Spleen (tissue), 11 donors: ENCODE results near the gene ADRB2. TPM values are rescaled to one million over a fixed set of nuclear protein-coding genes. Genes with fewer than 3 reads are reported as not detected.

Experiments used
- DNase-seq: peaks from one replicate; pipeline ENCODE4 v3.0.0-alpha.2; 2020
- H3K27ac ChIP-seq, 8 donors: fragments of 200-600 bp; sonication (generic) in 7 of 8; 1 replicate in 4 of 8; 2 replicates in 4 of 8; pipeline versions ENCODE4 v1.5.0 to v1.8.0; 2016 to 2021; ENCODE audit warnings: inconsistent platforms in 4 of 8, mild to moderate bottlenecking in 4 of 8, moderate library complexity in 1 of 8
- H3K27me3 ChIP-seq, 7 donors: fragments of 200-600 bp; sonication (generic) in 6 of 7; replicated peaks in 1 of 7; 1 replicate in 4 of 7; 2 replicates in 3 of 7; pipeline versions ENCODE4 v1.5.0 to v1.8.0; 2016 to 2021; ENCODE audit warnings: inconsistent platforms in 3 of 7, mild to moderate bottlenecking in 1 of 7
- H3K36me3 ChIP-seq, 6 donors: fragments of 200-600 bp; sonication (generic) in 5 of 6; 1 replicate in 4 of 6; 2 replicates in 2 of 6; pipeline versions ENCODE4 v1.5.0 to v1.8.0; 2016 to 2021; ENCODE audit warnings: inconsistent platforms in 2 of 6
- H3K4me1 ChIP-seq, 6 donors: fragments of 200-600 bp; sonication (generic) in 5 of 6; 1 replicate in 3 of 6; 2 replicates in 3 of 6; pipeline versions ENCODE4 v1.5.0 to v1.8.0; 2016 to 2021; ENCODE audit warnings: inconsistent platforms in 3 of 6
- H3K4me3 ChIP-seq, 8 donors: fragments of 200-600 bp; sonication (generic) in 7 of 8; 1 replicate in 4 of 8; 2 replicates in 4 of 8; pipeline versions ENCODE4 v1.5.0 to v1.8.0; 2016 to 2021; ENCODE audit warnings: inconsistent platforms in 4 of 8, mild to moderate bottlenecking in 4 of 8, moderate library complexity in 2 of 8
- H3K9me3 ChIP-seq, 8 donors: fragments of 200-600 bp; sonication (generic) in 7 of 8; 1 replicate in 4 of 8; 2 replicates in 4 of 8; pipeline versions ENCODE4 v1.5.0 to v1.8.0; 2016 to 2021; ENCODE audit warnings: inconsistent platforms in 4 of 8
- POLR2A ChIP-seq, 3 donors: fragments of 450-650 bp; IDR thresholded peaks; one replicate each; pipeline ENCODE4 v1.5.1; 2017; ENCODE audit warnings: antibody characterized with exemption in 3 of 3, mild to moderate bottlenecking in 1 of 3
- POLR2AphosphoS5 ChIP-seq, 3 donors: sonication (generic); formaldehyde crosslinking; IDR thresholded peaks; one replicate each; pipeline ENCODE4 v1.5.1; 2017; ENCODE audit warnings: antibody characterized with exemption in 3 of 3
- WGBS, 5 donors: extraction: QIAGEN DNeasy Blood & Tissue Kit in 3 of 5; methylation state at CpG; one replicate each; pipeline versions ENCODE4 v1.1.5 to v1.1.7; 2013 to 2018; 5-methylcytosine and 5-hydroxymethylcytosine counted together
- intact Hi-C: fragments of 100-400 bp; cut with DNase I; formaldehyde crosslinking; loops from one replicate; pipeline ENCODE4 v1.15.0; 2023; ENCODE audit warnings: low total_unique reads
- polyA plus RNA-seq, 3 donors: library from polyadenylated mRNA; stranded (reverse); fragments of 200-250 nt; gene quantifications; one replicate each; pipeline ENCODE4 v1.2.1, GENCODE V29; 2013
- total RNA-seq, 7 donors: library from RNA; depleted of rRNA in 3 of 7; stranded (reverse); fragments of >200 nt in 3 of 7; fragmentation: NEBNext Ultra II Directional in 4 of 7; extraction: Animal tissue kit (Norgen Biotek cat#: 25700) in 4 of 7; gene quantifications; one replicate each; pipeline versions ENCODE4 v1.1.0 to v1.2.1, GENCODE V29; 2016 to 2021
- TF ChIP-seq, protein P1 (sequence below), 11 experiments: fragments of 200-600 bp in 7 of 11; fragments of 450-650 bp in 4 of 11; sonication (generic) in 4 of 11; IDR thresholded peaks in 8 of 11; conservative IDR thresholded peaks in 3 of 11; 1 replicate in 7 of 11; 2 replicates in 4 of 11; pipeline versions ENCODE4 v1.4.0 to v1.8.0; 2016 to 2021; ENCODE audit warnings: antibody characterized with exemption in 11 of 11, inconsistent platforms in 4 of 11, mild to moderate bottlenecking in 1 of 11
- donor health status: healthy with polysubstance abuse.
- donor health status: DM: no; HTN: no; CAD: no; lungs with moderate emphysema.
- donor health status: DM: no; HTN: no; CAD: no.
- donor health status: Bipolar disorder and iron deficiency.
- donor health status: healthy.
- donor health status: DM: no; HTN: no; CAD: no.
- donor health status: DM: yes; HTN: yes; CAD: no.

ADRB2 gene
- total and polyA plus RNA-seq, 10 donors, result 1.2 to 23.1 (median 9.4) TPM

DNA sequence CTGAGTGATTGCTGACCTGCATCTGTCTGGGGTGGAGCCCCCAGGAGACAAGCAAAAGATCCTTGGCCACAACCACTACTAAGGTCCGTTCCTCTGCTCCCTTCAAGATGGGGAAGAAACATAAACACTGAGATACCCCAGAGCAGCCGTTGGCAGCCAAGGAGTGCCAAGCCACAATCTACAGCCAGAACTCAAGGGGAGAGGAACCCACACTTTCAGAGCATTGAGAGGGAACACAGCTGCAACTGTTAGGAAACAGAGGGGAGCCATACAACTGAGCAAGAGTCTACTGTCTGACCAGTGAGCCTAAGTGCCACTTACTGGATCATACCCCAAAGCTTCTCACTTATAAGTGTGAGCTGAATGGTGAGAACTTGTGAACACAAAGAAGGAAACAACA, 44.6 kb upstream of the ADRB2 start:
- TF ChIP-seq POLR2AphosphoS5 (IDR thresholded peaks at IDR 0.05), result no peak
- no peak for TF ChIP-seq POLR2A (IDR thresholded peaks at IDR 0.05)
- TF ChIP-seq, protein P1, sequence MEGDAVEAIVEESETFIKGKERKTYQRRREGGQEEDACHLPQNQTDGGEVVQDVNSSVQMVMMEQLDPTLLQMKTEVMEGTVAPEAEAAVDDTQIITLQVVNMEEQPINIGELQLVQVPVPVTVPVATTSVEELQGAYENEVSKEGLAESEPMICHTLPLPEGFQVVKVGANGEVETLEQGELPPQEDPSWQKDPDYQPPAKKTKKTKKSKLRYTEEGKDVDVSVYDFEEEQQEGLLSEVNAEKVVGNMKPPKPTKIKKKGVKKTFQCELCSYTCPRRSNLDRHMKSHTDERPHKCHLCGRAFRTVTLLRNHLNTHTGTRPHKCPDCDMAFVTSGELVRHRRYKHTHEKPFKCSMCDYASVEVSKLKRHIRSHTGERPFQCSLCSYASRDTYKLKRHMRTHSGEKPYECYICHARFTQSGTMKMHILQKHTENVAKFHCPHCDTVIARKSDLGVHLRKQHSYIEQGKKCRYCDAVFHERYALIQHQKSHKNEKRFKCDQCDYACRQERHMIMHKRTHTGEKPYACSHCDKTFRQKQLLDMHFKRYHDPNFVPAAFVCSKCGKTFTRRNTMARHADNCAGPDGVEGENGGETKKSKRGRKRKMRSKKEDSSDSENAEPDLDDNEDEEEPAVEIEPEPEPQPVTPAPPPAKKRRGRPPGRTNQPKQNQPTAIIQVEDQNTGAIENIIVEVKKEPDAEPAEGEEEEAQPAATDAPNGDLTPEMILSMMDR (IDR thresholded peaks at IDR 0.05 in 8 of 11, conservative IDR thresholded peaks at IDR 0.05 in 3 of 11), result no peak
- Histone ChIP-seq H3K27ac (no peak overlapping the region), H3K36me3 (no peaks in the 10 kb centered on the region), H3K27me3 (no peaks in the 10 kb centered on the region), H3K4me3 (no peak overlapping the region), H3K4me1 (no peaks in the 10 kb centered on the region), H3K9me3 (no peaks in the 10 kb centered on the region)
- DNase-seq, result no peak
- intact Hi-C loops, result no loop called here
- WGBS, 5 donors, result 27 to 55% (median 39%) methylated on average over 2 of the region's 2 CpGs

DNA sequence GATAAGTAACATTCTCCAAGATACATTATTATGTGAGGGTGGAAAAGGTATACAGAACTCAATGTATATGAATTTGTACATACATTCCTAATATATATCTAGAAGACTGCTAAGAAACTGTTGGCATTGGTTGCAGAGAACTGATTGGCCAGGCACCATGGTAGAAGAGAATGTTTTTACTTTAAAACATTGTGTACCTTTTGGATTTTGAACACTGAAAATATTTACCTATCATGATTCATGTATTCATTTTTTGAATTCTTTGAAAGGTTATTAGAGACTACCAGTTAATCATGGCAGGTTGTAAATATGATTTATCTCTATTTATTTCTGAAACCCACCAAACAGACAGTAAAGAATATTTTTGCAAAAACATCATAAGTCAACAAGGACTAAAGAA, 41.2 kb upstream of the ADRB2 start:
- Histone ChIP-seq H3K27ac (no peak overlapping the region), H3K4me3 (no peak overlapping the region), H3K36me3 (no peaks in the 10 kb centered on the region), H3K4me1 (no peaks in the 10 kb centered on the region), H3K27me3 (no peaks in the 10 kb centered on the region), H3K9me3 (no peaks in the 10 kb centered on the region)
- intact Hi-C loops, result no loop called here
- no peak for DNase-seq
- no peak for TF ChIP-seq POLR2A (IDR thresholded peaks at IDR 0.05)
- TF ChIP-seq, protein P1 (IDR thresholded peaks at IDR 0.05 in 8 of 11, conservative IDR thresholded peaks at IDR 0.05 in 3 of 11), result no peak
- no peak for TF ChIP-seq POLR2AphosphoS5 (IDR thresholded peaks at IDR 0.05)

DNA sequence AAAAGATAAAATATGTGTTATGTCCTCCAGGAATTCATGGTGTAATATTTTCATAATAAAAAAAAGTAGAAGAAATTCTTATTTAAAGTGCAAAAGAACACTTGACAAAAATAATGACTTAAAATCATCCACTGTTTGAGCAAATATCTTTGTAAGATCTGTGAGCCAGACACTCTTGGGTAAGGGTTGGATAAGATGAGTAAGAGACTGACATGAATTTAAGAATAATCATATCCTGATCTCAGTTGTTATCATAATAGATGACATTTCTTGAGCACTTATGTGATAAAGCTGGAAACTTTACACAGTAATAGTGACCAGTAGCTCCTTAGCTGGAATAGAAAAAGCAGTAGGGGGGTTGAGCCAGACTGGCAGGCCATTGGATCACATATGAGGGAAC, 40.0 kb upstream of the ADRB2 start:
- DNase-seq, result no peak
- TF ChIP-seq, protein P1 (IDR thresholded peaks at IDR 0.05 in 8 of 11, conservative IDR thresholded peaks at IDR 0.05 in 3 of 11), result no peak
- TF ChIP-seq POLR2A (IDR thresholded peaks at IDR 0.05) (no peak), POLR2AphosphoS5 (IDR thresholded peaks at IDR 0.05) (no peak)
- H3K4me3 ChIP-seq, result no peak overlapping the region
- H3K27ac ChIP-seq, result no peak overlapping the region
- H3K36me3 ChIP-seq, result no peaks in the 10 kb centered on the region
- no peaks in the 10 kb centered on the region for H3K9me3 ChIP-seq
- H3K4me1 ChIP-seq, result no peaks in the 10 kb centered on the region
- intact Hi-C loops, result no loop called here
- H3K27me3 ChIP-seq, result no peaks in the 10 kb centered on the region

DNA sequence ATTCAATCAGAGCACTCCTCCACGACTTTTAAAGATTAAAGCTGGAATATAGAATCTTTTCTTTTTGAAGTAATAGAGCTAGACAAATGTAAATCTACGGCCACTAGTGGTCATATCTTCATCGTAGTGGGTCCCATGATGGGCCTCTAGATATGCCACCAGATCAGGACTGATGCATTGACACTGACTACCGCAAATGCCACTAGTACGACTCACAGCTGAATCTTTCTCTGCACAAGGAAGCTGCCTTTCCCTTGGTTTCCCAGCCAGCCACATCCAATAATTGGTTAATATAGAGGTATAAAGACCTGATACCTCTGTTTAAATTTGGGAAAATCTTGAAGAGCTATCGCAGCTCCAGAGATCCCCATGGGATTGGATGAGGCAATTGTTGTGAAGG, 37.8 kb upstream of the ADRB2 start:
- TF ChIP-seq POLR2AphosphoS5 (IDR thresholded peaks at IDR 0.05), result no peak
- TF ChIP-seq POLR2A (IDR thresholded peaks at IDR 0.05), result no peak
- TF ChIP-seq, protein P1 (IDR thresholded peaks at IDR 0.05 in 8 of 11, conservative IDR thresholded peaks at IDR 0.05 in 3 of 11), result no peak
- Histone ChIP-seq H3K4me3 (no peak overlapping the region), H3K27me3 (no peaks in the 10 kb centered on the region), H3K4me1 (peaks cover 0 to 3% (median 0%) of the 10 kb centered on the region in 6 donors), H3K27ac (no peak overlapping the region), H3K36me3 (no peaks in the 10 kb centered on the region), H3K9me3 (no peaks in the 10 kb centered on the region)
- intact Hi-C loops, result no loop called here
- 88 to 94% (median 91%) methylated on average over 6 of the region's 6 CpGs for WGBS, 5 donors
- no peak for DNase-seq
